Astrocyte (in vitro differentiated cells and primary cell): ENCODE results near the gene PEX14. TPM values are rescaled to one million over a fixed set of nuclear protein-coding genes. Genes with fewer than 3 reads are reported as not detected.

ENCODE experiments used
- DNase-seq: peaks from one replicate; pipeline ENCODE4 v3.0.0-alpha.2; 2010; ENCODE audit warnings: low read depth
- FAIRE-seq: peaks from 2 replicates; lab custom pipeline; 2011; peaks lifted over from hg19 to GRCh38; lab: Jason Lieb, UNC
- H2AFZ ChIP-seq: 2 replicates; pipeline ENCODE4 v1.6.0; 2012; ENCODE audit warnings: low read depth, low read length, inconsistent platforms
- H3K27ac ChIP-seq: 2 replicates; pipeline ENCODE4 v1.5.1; 2011; ENCODE audit warnings: low read depth, low read length, inconsistent platforms
- H3K27me3 ChIP-seq: 2 replicates; pipeline ENCODE4 v1.6.0; 2011; ENCODE audit warnings: low read length, inconsistent platforms; ENCODE audit not compliant: insufficient read depth
- H3K36me3 ChIP-seq: 2 replicates; pipeline ENCODE4 v1.5.1; 2011; ENCODE audit warnings: low read length, inconsistent platforms; ENCODE audit not compliant: insufficient read depth
- H3K4me1 ChIP-seq: 2 replicates; pipeline ENCODE4 v1.5.1; 2011; ENCODE audit warnings: low read length, inconsistent platforms; ENCODE audit not compliant: insufficient read depth
- H3K4me2 ChIP-seq: 2 replicates; pipeline ENCODE4 v1.6.0; 2012; ENCODE audit warnings: low read length, inconsistent platforms
- H3K4me3 ChIP-seq: 2 replicates; pipeline ENCODE4 v1.5.1; 2011; ENCODE audit warnings: low read depth, mild to moderate bottlenecking, low read length, inconsistent platforms; ENCODE audit not compliant: insufficient read depth
- H3K79me2 ChIP-seq: 2 replicates; pipeline ENCODE4 v1.6.0; 2012; ENCODE audit warnings: mild to moderate bottlenecking, low read length, inconsistent platforms; ENCODE audit not compliant: insufficient read depth
- H3K9ac ChIP-seq: 2 replicates; pipeline ENCODE4 v1.6.0; 2012; ENCODE audit warnings: mild to moderate bottlenecking, low read length, inconsistent platforms
- H3K9me3 ChIP-seq: 2 replicates; pipeline ENCODE4 v1.5.1; 2012; ENCODE audit warnings: low read depth, mild to moderate bottlenecking, low read length, inconsistent platforms; ENCODE audit not compliant: insufficient read depth
- H4K20me1 ChIP-seq: 2 replicates; pipeline ENCODE4 v1.6.0; 2012; ENCODE audit warnings: low read length, inconsistent platforms; ENCODE audit not compliant: insufficient read depth
- H3K27ac Mint-ChIP-seq: one replicate; pipeline ENCODE4 v1.8.0; 2021; ENCODE audit warnings: mild to moderate bottlenecking, mixed read lengths; ENCODE audit not compliant: unreplicated experiment
- H3K27me3 Mint-ChIP-seq: one replicate; pipeline ENCODE4 v1.8.0; 2021; ENCODE audit warnings: low read depth, mixed read lengths; ENCODE audit not compliant: unreplicated experiment
- H3K36me3 Mint-ChIP-seq: one replicate; pipeline ENCODE4 v1.8.0; 2021; ENCODE audit warnings: low read depth, mixed read lengths; ENCODE audit not compliant: unreplicated experiment
- H3K4me1 Mint-ChIP-seq: one replicate; pipeline ENCODE4 v1.8.0; 2021; ENCODE audit warnings: low read depth, mixed read lengths; ENCODE audit not compliant: unreplicated experiment
- H3K4me3 Mint-ChIP-seq: one replicate; pipeline ENCODE4 v1.8.0; 2021; ENCODE audit warnings: mild to moderate bottlenecking, moderate library complexity, mixed read lengths; ENCODE audit not compliant: unreplicated experiment
- H3K9me3 Mint-ChIP-seq: one replicate; pipeline ENCODE4 v1.8.0; 2021; ENCODE audit warnings: mild to moderate bottlenecking, mixed read lengths; ENCODE audit not compliant: unreplicated experiment
- EZH2 ChIP-seq: IDR thresholded peaks from 2 replicates; pipeline ENCODE4 v1.6.1; 2012; ENCODE audit warnings: mild to moderate bottlenecking, low read length, inconsistent platforms; ENCODE audit not compliant: insufficient read depth
- total RNA-seq: library from RNA; stranded (reverse); gene quantifications from 2 replicates; pipeline ENCODE4 v1.2.1, GENCODE V29; 2021
- TF ChIP-seq, protein P1 (sequence below): IDR thresholded peaks from 2 replicates; pipeline ENCODE4 v1.5.1; 2011; ENCODE audit warnings: low read depth, mild to moderate bottlenecking, inconsistent platforms, low read length, moderate library complexity; ENCODE audit not compliant: insufficient read depth

Gene PEX14
- total RNA-seq, 1 donor from 2014 or later, result 23.3 TPM

DNA sequence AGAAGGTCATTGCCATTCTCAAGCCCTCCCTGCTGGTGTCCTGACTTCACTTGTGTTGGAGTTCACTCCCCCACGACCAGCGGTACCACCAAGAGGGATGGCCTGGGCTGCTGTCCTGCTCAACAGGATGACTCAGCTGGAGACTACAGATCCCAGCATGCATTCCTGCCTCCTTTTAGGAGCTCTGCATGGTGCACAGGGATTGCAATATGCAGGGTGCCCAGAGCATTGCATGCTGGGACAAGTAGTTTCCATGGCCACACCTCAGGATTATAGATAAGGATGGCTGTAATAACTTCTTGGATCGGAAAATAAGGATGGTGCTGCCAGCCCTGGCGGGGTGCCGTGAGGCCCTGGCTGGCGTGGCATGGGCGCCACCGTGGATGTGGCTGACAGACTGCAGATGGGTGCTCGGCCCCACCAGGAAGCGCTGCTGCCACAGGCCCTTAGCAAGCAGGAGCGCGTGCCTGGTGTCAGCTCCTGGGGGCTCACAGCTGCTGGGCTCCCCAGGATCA is 171.7 kb downstream of the PEX14 start:
- no peaks in the 10 kb centered on the region for H3K9me3 Mint-ChIP-seq
- H3K4me1 Mint-ChIP-seq, result peaks cover 2% of the 10 kb centered on the region
- Histone ChIP-seq H2AFZ (no peak overlapping the region), H4K20me1 (no peaks in the 10 kb centered on the region), H3K79me2 (no peaks in the 10 kb centered on the region), H3K9ac (no peak overlapping the region), H3K4me1 (no peaks in the 10 kb centered on the region), H3K36me3 (no peaks in the 10 kb centered on the region), H3K27ac (no peak overlapping the region), H3K4me2 (no peak overlapping the region), H3K27me3 (no peaks in the 10 kb centered on the region), H3K4me3 (no peak overlapping the region), H3K9me3 (no peaks in the 10 kb centered on the region)
- H3K4me3 Mint-ChIP-seq, result no peak overlapping the region
- no peak overlapping the region for H3K27ac Mint-ChIP-seq
- H3K36me3 Mint-ChIP-seq, result no peaks in the 10 kb centered on the region
- TF ChIP-seq EZH2, result no peak
- TF ChIP-seq, protein P1, sequence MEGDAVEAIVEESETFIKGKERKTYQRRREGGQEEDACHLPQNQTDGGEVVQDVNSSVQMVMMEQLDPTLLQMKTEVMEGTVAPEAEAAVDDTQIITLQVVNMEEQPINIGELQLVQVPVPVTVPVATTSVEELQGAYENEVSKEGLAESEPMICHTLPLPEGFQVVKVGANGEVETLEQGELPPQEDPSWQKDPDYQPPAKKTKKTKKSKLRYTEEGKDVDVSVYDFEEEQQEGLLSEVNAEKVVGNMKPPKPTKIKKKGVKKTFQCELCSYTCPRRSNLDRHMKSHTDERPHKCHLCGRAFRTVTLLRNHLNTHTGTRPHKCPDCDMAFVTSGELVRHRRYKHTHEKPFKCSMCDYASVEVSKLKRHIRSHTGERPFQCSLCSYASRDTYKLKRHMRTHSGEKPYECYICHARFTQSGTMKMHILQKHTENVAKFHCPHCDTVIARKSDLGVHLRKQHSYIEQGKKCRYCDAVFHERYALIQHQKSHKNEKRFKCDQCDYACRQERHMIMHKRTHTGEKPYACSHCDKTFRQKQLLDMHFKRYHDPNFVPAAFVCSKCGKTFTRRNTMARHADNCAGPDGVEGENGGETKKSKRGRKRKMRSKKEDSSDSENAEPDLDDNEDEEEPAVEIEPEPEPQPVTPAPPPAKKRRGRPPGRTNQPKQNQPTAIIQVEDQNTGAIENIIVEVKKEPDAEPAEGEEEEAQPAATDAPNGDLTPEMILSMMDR, result no peak
- H3K27me3 Mint-ChIP-seq, result peaks cover 2% of the 10 kb centered on the region
- FAIRE-seq (no peak), DNase-seq (peak; percentile 47)

DNA sequence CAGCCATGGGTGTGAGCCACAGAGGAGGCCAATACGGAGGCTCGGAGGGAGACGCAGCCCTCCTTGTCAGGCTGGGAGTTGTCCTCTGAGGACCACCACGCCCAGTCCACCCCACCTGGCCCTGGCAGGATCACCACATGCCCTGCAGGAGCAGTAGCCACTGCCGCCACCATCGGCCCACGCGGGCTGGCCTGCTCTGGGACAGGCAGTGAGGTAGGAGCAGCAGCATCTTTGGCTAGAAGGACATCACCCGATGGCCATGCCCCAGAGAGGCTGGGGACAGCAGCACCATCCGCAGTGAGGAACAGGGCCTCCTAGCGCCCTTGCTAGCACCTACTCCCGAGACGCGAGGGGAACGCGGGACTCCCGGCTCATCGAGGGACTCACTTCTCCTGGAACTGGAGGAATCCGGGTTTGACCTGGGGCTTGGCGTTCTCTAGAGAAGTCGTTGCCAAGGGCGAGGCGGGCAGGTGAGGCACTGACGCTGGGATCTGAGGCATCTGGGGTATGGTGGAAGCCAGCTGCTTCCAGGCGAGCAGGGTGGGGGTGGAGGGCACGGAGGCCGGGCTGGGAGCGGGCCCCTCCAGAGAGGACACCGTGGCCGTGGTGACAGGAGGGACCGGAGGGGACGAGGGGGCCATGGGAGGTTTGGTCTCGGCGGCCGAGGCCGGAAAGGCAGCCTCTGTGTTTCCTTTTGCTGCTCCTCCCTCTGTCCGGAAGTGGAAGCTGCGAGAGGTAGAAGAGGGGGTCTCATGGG is 172.8 kb downstream of the PEX14 start:
- H3K9me3 ChIP-seq, result no peaks in the 10 kb centered on the region
- Mint-ChIP-seq H3K27me3 (peaks cover 2% of the 10 kb centered on the region), H3K27ac (no peak overlapping the region), H3K4me3 (no peak overlapping the region), H3K4me1 (peaks cover 2% of the 10 kb centered on the region), H3K9me3 (no peaks in the 10 kb centered on the region), H3K36me3 (no peaks in the 10 kb centered on the region)
- FAIRE-seq (no peak), DNase-seq (no peak)
- no peaks in the 10 kb centered on the region for H3K27me3 ChIP-seq
- no peak overlapping the region for H3K4me3 ChIP-seq
- H3K79me2 ChIP-seq, result no peaks in the 10 kb centered on the region
- H3K9ac ChIP-seq, result no peak overlapping the region
- no peak overlapping the region for H2AFZ ChIP-seq
- H3K36me3 ChIP-seq, result no peaks in the 10 kb centered on the region
- no peaks in the 10 kb centered on the region for H4K20me1 ChIP-seq
- no peaks in the 10 kb centered on the region for H3K4me1 ChIP-seq
- no peak overlapping the region for H3K4me2 ChIP-seq
- TF ChIP-seq EZH2, result no peak
- TF ChIP-seq, protein P1, result no peak
- H3K27ac ChIP-seq, result no peak overlapping the region
